Measurements from ENCODE around the gene DDX31. TPM values are rescaled to one million over a fixed set of nuclear protein-coding genes. Genes with fewer than 3 reads are reported as not detected.

Gene DDX31
- total RNA-seq, 4 donors from 2014 or later: 33.4 to 44.1 (median 36.0) TPM

GRCh38 chr9:132670457-132671391 is 941 bp upstream of the DDX31 start, which contains the start of gene GTF3C4:
TSS of gene GTF3C4 (plus strand) at chr9:132670464. CDS start at chr9:132670599, 135 bp downstream.
- peak within 1 kb of the TSS; percentile 58 to 98 (median 97) for H3K4me3 ChIP-seq (replicated peaks in 1 of 3)
- peak; percentile 9 to 16 for DNase-seq
- H3K9me3 ChIP-seq: no peaks in the 10 kb centered on the region
- no peaks in the 10 kb centered on the region for H3K27me3 ChIP-seq
- intact Hi-C loops (cut with DNase I): loop anchor here (5.0 to 10.0 kb wide), 2 partner anchors 94 to 207 kb away; partner anchors contain the start of genes AK8 and SPACA9
- H3K4me1 ChIP-seq: peaks cover 33% of the 10 kb centered on the region in 2 donors
- H3K36me3 ChIP-seq: no peaks in the 10 kb centered on the region
- TF ChIP-seq POLR2A (IDR thresholded peaks at IDR 0.05) (no peak), CTCF (IDR thresholded peaks at IDR 0.05) (no peak)
- peak within 1 kb of the TSS; percentile 94 to 97 (median 95) for H3K27ac ChIP-seq
- WGBS, 2 donors: 1% methylated on average over 37 to 62 of the region's 82 CpGs

- DNase-seq: peak; percentile 68 to 73
- no peaks in the 10 kb centered on the region for H3K27me3 ChIP-seq
- no peaks in the 10 kb centered on the region for H3K9me3 ChIP-seq
- TF ChIP-seq CTCF (IDR thresholded peaks at IDR 0.05) (no peak), POLR2A (IDR thresholded peaks at IDR 0.05) (no peak)
- WGBS, 2 donors: 0 to 1% methylated on average over 13 of the region's 13 CpGs
- peak overlapping the region; percentile 94 to 97 (median 95) for H3K27ac ChIP-seq
- H3K36me3 ChIP-seq: no peaks in the 10 kb centered on the region
- intact Hi-C loops (cut with DNase I): no loop called here
- H3K4me1 ChIP-seq: peaks cover 35 to 47% of the 10 kb centered on the region in 2 donors
- peak overlapping the region; percentile 58 to 98 (median 97) for H3K4me3 ChIP-seq (replicated peaks in 1 of 3)
Observed at GRCh38 chr9:132669319-132669697, 475 bp downstream of the DDX31 start.

GRCh38 chr9:132663851-132664250 is 5.9 kb downstream of the DDX31 start:
- 64 to 75% methylated on average over 2 of the region's 2 CpGs for WGBS, 2 donors
- H3K27me3 ChIP-seq: no peaks in the 10 kb centered on the region
- peaks cover 36 to 66% of the 10 kb centered on the region in 2 donors for H3K4me1 ChIP-seq
- no peak overlapping the region for H3K4me3 ChIP-seq (replicated peaks in 1 of 3)
- intact Hi-C loops (cut with DNase I): no loop called here
- TF ChIP-seq POLR2A (IDR thresholded peaks at IDR 0.05) (no peak), CTCF (IDR thresholded peaks at IDR 0.05) (no peak)
- no peaks in the 10 kb centered on the region for H3K9me3 ChIP-seq
- peaks cover 0 to 9% of the 10 kb centered on the region in 2 donors for H3K36me3 ChIP-seq
- H3K27ac ChIP-seq: peak overlapping the region; percentile 56 to 85 (median 82)
- DNase-seq: no peak

GRCh38 chr9:132663117-132663516 is 6.7 kb downstream of the DDX31 start:
- Histone ChIP-seq H3K4me3 (replicated peaks in 1 of 3) (peak overlapping the region in 1 of 3 donors; percentile 6), H3K36me3 (peaks cover 6 to 16% of the 10 kb centered on the region in 2 donors), H3K4me1 (peaks cover 36 to 66% of the 10 kb centered on the region in 2 donors), H3K27me3 (no peaks in the 10 kb centered on the region), H3K27ac (peak overlapping the region; percentile 82 to 85 (median 85)), H3K9me3 (no peaks in the 10 kb centered on the region)
- WGBS, 2 donors: 29 to 47% methylated on average over 10 to 11 of the region's 11 CpGs
- peak in 1 of 2 donors; percentile 22 for DNase-seq
- intact Hi-C loops (cut with DNase I): no loop called here
- TF ChIP-seq CTCF (IDR thresholded peaks at IDR 0.05): no peak
- no peak for TF ChIP-seq POLR2A (IDR thresholded peaks at IDR 0.05)

All from thyroid gland (tissue), 4 donors.